Tongue (tissue), 2 donors: ENCODE measurements around the gene TMEM204. TPM values are rescaled to one million over a fixed set of nuclear protein-coding genes. Genes with fewer than 3 reads are reported as not detected.

Experiments used
- DNase-seq: peaks from one replicate; pipeline ENCODE4 v3.0.0-alpha.2; 2015
- total RNA-seq: library from RNA; depleted of rRNA; stranded (reverse); fragments of >200 nt; gene quantifications from one replicate; pipeline ENCODE4 v1.2.3, GENCODE V29; 2014

TMEM204 gene
- total RNA-seq, 1 donor from 2014 or later = 19.3 TPM

GRCh38 chr16:1596516-1596915, 63.0 kb downstream of the TMEM204 start:
- no peak for DNase-seq

- no peak for DNase-seq
Measured at GRCh38 chr16:1597154-1597553, 63.7 kb downstream of the TMEM204 start.

- DNase-seq = no peak
Measured at GRCh38 chr16:1601031-1601430, 67.6 kb downstream of the TMEM204 start.

- DNase-seq = no peak
Measured at GRCh38 chr16:1601489-1601888, 68.0 kb downstream of the TMEM204 start.

GRCh38 chr16:1602285-1602684, 68.8 kb downstream of the TMEM204 start:
- DNase-seq = no peak

Other genes with a start within 250 kb of the TMEM204 start
- 50.9 TPM for gene UBE2I, start 224.0 kb upstream of the TMEM204 start, total RNA-seq
- gene BAIAP3, start 200.0 kb upstream of the TMEM204 start, total RNA-seq = 2.4 TPM
- 49.6 TPM for gene TSR3, start 181.8 kb upstream of the TMEM204 start, total RNA-seq
- 31.7 TPM for gene GNPTG, start 181.7 kb upstream of the TMEM204 start, total RNA-seq
- 11.5 TPM for gene UNKL, start 119.0 kb upstream of the TMEM204 start, total RNA-seq
- 8.6 TPM for gene UQCC4, start 112.9 kb upstream of the TMEM204 start, total RNA-seq
- not detected for gene PERCC1, start 102.6 kb upstream of the TMEM204 start, total RNA-seq
- gene CCDC154, start 89.1 kb upstream of the TMEM204 start, total RNA-seq = 0.51 TPM
- gene CLCN7, start 58.6 kb upstream of the TMEM204 start, total RNA-seq = 29.5 TPM
- gene PTX4, start 44.7 kb upstream of the TMEM204 start, total RNA-seq = 1.5 TPM
- 25.2 TPM for gene TELO2, start 40.3 kb upstream of the TMEM204 start, total RNA-seq
- gene IFT140, start 78.4 kb downstream of the TMEM204 start, total RNA-seq = 22.7 TPM
- gene CRAMP1, start 78.7 kb downstream of the TMEM204 start, total RNA-seq = 10.8 TPM
- 40.4 TPM for gene JPT2, start 144.6 kb downstream of the TMEM204 start, total RNA-seq
- gene MAPK8IP3, start 172.5 kb downstream of the TMEM204 start, total RNA-seq = 45.0 TPM
- gene NME3, start 237.9 kb downstream of the TMEM204 start, total RNA-seq = 29.6 TPM
- 10.6 TPM for gene EME2, start 239.1 kb downstream of the TMEM204 start, total RNA-seq
- gene MRPS34, start 239.5 kb downstream of the TMEM204 start, total RNA-seq = 41.5 TPM
- 43.5 TPM for gene SPSB3, start 248.9 kb downstream of the TMEM204 start, total RNA-seq
- gene NUBP2, start 249.3 kb downstream of the TMEM204 start, total RNA-seq = 59.2 TPM